Measurements from ENCODE around the gene OPTC.

The OPTC gene

DNA sequence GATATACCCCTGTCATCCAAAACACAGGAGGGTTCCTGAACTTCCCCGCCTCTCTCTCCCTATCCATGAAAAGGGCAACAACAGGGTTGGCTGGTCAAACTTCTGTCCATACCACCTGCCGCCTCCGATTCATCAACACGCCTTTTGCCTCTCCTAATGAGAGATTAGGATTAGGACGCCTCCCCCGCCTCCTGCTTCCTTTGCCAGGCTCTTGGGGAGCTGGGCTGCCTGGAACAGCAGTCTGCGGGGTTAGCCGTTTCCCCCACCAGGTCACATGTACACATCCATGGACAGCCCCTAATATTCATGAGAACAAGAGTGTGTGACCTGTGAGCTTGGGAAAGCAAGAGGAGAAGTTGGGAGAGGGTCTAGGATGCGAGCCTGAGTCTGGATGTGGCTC is 2.3 kb upstream of the OPTC start:
- DNase-seq (ENCODE audit: low read depth): no peak

DNA sequence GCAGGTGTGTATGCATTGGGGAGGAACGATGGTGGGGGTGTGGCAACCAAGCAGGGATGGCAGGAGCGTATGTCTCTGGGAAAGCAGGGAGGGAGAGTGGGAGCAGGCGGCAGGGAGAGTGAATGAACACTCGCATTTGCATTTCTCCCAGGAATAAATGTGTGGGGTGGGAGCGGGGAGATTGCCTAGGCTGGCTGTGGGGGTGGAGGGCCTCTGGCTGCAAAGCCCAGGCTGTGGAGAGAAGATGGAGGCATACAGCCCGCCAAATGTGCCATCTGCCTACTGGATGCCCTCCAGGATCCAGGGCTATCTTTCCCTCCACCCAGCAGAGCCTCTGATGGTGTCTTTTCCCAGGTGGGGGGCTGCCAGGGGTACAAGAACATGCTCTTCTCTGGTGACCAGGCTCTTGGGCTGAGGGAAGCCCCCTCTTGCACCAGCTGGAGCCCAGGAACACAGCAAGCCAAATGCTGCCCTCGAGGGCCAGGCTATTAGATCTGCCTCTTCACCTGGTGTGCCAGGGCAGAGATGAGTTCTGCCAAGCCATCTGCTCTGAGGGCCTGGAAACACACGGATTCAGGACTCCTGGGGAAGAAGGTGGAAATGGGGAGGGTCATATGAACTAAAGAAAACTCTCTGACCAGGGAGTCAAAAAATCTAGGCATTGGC is 1.7 kb upstream of the OPTC start:
- no peak for DNase-seq (ENCODE audit: low read depth)

DNA sequence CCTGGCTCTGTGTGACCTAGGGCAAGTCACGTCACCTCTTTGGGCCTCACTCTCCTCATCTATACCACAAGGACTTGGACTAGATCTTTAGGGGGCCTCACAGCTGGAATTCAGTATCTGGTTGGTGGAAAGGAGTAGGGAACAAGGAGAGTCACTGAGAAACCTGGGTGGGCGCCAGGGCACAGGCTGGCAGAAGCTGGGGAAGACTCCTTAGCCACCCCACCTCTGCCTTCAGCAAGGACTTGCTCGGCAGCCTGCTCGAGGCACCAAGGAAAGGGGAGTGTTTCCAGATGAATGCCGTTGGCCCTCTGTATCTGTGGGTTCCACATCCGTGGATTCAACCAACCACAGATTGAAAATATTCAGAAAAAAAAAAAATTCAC is 1.2 kb upstream of the OPTC start:
- DNase-seq (ENCODE audit: low read depth): no peak

DNA sequence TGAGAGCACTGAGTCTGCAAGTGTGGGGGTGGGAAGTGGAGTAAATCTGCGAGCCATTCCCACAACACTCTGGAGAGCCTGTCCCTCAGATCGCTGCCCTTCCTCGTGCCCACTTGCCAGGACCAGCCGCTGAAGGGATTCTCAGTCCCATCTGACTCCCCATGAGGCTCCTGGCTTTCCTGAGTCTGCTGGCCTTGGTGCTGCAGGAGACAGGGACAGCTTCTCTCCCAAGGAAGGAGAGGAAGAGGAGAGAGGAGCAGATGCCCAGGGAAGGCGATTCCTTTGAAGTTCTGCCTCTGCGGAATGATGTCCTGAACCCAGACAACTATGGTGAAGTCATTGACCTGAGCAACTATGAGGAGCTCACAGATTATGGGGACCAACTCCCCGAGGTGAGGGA is 1.9 kb downstream of the OPTC start:
- no peak for DNase-seq (ENCODE audit: low read depth)

DNA sequence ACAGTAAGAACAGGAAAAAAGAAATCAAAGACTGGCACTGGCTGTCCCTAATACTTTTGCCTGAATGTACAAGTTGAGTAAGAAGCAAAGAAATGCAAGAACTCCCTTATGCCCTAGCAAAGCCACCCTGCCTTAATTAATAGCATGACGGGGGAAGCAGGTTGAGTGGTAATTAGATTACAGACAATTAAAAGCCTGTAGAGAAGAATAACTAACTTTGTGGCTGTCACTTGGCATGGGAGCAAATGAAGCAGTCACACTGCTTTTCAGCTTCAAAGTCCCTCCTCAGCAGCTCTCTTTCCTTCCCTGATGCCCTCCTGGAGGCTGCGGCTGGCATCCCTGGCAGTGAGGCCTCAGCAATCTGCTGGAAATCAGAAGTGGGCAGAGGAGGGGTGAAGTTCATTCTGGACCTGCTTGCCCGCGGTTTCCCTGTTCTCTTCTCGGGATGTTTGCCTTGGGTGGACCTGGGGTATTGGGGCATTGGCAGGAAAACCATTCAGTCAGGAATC is 3.4 kb downstream of the OPTC start:
- no peak for DNase-seq (ENCODE audit: low read depth)

DNA sequence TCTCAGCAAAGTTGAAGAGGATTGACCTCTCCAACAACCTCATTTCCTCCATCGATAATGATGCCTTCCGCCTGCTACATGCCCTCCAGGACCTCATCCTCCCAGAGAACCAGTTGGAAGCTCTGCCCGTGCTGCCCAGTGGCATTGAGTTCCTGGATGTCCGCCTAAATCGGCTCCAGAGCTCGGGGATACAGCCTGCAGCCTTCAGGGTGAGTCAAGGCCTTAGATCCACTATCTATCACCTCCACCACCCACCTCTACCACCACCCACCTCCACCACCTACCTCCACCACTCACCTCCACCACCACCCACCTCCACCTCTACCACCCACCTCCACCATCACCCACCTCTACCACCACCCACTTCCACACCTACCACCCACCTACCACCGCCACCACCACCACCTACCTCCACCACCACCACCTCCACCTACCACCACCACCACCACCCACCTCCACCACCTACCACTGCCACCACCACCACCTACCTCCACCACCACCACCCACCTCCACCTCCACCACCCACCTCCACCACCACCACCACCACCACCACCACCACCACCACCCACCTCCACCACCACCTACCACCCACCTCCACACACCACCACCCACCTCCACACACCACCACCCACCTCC is 5.8 kb downstream of the OPTC start:
- DNase-seq (ENCODE audit: low read depth): no peak

DNA sequence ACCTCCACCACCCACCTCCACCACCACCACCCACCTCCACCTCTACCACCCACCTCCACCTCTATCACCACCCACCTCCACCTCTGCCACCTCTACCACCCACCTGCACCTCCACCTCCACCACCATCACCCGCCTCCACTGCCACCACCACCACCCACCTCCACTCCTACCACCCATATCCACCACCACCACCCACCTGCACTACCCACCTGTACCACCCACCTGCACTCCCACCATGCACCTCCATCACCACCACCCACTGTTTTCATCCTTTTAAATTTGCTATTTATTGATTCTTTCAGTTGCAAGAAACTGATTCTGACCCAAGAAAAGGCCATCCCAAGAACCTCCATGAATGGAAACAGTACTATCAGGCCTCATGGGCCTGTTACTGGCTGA is 6.3 kb downstream of the OPTC start:
- DNase-seq (ENCODE audit: low read depth): no peak

DNA sequence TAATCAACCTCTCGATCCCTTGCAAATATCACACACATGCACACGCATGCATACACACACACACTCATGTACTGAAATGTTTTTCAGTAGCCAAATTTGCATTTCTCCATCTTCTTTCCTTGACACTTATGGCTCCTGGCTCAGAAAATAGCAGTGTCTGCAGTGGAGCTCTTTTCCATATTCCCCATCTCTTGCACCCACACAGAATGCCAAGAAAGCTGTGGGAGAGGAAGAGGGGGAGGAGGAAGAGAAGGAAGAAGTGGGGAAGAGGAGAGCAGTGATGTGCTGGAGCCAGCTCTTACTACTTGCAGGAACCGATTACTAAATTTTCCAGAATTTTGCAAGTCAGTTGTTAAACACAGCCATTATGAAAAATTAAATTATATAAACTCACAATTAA is 9.9 kb downstream of the OPTC start:
- DNase-seq (ENCODE audit: low read depth): no peak

DNA sequence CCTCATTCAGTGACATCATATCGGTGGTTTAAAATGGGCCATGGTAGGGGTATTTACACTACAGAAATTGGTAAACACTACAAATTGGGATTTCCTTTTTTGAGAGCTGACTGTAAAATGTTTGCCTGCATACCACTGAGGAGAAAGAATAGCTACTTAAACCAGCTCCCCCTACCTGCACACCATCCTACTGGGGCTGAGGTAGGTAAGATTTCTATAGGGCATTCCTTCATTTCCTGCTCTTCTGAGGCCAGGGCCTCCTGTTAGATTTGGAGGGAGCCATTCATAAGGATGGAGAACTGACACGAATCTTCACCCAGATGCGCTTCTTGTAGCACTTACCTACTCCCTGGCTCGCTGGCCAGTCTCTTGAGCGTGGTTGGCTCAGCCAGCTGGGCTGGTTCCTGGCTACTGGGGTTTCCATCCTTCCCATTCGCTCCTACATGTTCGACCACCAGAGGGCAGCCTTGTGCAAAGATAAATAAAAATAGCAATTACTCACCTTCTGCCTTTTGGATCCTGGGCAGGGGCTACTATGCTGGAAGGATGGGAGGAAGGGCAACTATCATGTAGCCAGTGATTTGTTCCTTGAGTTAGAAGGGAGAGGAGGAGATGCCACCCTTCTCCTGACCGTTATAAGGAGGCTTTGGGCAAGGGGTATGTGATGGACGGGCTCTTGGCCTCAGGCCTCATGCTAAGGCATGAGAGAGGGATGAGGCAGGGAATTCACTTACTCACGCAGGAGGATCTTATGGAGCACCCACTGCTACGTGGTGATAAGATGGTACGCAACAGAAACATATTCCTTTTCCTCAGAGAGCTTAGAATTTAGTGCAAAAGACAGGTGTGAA is 10.7 kb downstream of the OPTC start:
- DNase-seq (ENCODE audit: low read depth): peak; percentile 48

DNA sequence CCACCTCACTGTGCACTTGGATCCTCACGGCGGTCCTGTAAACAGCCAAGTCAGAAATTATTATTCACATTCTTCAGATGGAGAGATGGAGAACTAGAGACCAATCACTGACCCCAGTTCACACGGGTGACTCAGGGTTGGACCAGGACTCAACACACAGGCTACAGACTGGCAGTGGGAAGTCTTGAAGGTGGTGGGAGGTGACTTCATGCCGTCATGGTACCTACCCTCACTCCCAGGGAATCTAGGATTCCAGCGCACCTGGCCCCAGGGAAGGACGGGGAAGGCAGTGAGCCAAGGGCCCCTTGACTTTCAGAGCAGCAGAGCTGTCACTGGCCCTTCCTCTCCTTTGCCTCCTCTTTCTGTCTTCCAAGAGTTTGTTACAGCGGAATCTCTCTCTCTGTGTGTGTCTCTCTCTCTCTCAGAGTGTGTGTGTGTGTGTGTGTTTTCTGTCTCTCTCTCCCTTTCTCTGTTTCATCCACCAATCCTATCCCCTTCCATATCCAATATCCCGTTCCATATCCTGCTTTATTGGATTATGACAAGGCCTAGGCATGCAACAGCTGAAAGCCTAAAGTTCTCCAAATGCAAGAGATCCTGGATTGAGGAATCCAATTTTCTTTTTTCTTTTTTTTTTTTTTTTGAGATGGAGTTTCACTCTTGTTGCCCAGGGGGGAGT is 11.7 kb downstream of the OPTC start:
- no peak for DNase-seq (ENCODE audit: low read depth)

DNA sequence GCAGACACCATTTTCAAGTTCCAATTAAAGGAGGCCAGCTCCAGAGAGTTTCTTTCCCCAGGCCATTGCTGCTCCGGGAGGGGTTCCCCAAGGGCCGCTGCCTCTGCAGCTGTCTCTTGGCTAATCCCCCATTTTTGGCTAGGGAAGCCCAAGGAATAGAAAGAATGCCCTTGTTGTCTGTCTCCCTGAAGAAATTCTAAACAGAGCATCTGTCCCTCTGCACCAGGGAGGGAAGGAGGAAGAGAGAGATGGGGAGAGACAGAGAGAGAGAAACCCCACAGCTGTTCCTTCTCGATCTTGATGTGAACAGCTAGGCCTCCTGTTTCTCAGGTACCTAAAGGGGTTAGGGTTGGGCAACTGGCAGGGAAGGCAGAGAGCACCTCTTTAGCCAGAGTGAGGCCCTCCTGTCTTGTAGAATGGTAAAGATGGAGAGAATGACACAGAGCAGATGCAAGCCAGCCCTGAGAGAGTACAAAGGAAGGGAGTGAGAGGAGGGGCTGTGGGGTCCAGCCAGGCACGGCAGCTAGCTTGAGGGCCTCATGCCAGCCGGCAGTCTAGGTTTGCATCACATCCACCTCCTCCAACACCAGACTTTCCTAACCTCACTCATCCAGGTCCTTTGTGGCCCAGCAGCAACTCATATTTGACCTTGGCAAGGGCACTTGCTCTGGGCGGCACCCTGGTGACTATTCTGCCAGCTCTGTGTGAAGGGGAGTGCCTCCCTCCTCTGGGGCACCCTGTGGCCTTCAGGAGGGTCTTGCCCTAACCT is 13.1 kb downstream of the OPTC start:
- DNase-seq (ENCODE audit: low read depth): no peak

DNA sequence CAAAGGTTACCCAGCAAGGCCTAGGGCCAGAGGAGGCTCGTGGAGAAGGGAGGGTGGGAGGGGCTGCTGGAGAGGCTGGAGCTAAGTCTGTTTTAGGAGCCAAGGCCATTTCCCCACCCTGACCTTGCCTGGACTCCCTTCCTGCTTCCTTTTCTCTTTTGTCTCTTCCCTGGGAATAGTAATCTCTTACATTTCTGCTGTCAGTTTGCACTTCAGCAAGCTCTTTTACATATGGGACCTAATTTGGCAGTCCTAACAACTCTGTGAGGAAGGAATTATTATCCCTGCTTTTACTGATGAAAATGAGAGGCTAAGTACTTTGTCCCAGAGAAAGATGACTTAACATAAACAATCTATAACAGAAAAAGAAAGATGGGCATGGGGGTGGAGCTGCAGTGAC is 13.8 kb downstream of the OPTC start:
- DNase-seq (ENCODE audit: low read depth): no peak

DNA sequence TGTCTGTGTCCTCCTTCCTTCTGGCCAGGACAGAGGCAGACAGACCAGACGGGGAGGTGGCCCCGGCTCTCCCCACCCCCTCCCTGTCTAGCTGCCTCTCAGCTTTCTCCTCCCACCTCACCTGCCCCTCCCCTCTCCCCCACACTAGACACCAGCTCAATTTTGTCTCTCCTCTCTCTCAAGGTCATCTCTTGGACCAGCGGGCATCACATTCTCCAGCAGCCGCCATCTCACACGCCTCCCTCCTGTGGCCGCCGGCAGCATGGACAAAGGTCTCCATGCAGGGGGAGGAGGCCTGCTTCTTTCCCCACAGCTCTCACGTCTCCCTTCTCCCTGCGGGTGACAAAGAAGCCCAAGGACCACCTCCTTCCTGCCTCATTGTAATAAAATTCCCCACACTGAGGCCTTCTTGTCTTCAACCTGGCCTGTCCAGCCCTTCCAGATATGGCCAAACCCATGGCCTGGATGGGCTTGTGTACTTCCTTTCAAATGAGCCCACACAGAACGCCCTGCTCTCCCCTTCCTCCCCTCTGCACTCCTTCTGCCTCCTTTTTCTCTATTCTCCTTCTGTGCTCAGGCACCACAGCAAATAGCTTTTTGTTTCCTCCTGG is 14.6 kb downstream of the OPTC start:
- no peak for DNase-seq (ENCODE audit: low read depth)

DNA sequence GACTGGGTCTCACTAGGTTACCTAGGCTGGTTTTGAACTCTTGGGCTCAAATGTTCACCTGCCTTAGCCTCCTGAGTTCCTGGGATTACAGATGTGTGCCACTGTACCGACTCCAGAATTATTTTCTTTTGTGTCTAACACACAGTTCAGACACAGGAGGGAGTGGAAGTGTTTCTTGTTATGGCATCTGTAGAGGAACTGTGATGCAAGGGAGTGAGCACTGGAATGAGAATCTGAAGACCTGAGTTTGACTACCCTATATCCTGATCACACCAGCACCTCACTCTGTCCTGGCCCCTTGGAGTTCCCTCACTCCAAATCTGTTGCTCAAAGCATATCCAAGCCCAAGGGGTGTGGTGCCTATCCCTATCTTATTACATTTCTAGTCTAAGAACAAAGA is 15.2 kb downstream of the OPTC start:
- no peak for DNase-seq (ENCODE audit: low read depth)

DNA sequence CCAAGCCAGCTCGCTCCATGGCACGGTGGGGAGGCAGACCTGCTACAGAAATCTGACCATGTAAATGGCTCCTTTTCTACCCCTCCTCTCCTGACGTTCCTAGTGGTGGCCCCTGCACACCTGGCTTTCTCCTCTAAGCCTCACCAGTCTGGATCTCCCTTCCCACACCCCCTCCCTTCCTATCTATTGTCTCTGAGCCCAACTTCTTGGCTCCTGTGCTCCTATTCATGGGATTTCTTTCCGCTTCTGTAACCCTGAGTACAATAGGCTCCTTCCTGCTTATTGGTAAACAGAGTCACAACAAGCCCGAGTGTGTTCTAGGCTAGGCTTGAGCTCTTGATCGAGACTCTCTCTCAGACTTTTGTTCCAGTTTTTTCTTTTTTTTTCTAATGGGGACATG is 17.6 kb downstream of the OPTC start:
- DNase-seq (ENCODE audit: low read depth): no peak

DNA sequence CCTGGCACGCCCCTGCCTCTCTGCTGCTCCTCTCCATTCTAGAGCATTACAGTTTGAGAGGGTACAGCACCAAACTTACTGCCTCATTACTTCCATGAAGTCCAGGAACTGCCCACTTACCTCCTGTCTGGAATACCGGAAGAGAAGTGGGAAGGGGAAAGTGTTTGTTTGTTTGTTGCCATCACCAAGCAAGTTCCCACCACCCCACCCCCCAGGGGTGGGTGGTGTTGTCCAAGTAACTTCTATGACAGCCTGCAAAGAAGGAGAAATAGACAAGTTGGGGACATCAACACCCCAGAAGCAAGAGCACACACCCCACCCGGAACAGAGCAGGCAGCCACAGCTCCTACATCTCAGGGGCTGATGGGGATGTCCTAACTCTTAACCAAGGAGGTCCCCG is 18.0 kb downstream of the OPTC start:
- no peak for DNase-seq (ENCODE audit: low read depth)

DNA sequence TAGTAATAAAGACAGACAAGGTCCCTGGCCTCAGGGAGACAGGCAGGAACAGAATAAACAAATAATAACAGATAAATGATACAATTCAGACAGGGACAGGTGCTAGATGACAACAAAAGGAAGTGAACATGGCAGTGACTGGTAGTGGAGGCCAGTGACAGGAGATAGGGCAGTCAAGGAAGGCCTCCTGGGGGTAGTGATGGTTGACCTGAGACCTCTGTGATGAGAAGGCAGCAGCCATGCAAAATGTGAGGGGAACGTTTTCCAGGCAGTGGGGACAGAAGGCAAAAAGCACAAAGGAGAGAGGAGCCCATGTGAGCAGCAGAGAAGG is 18.5 kb downstream of the OPTC start:
- DNase-seq (ENCODE audit: low read depth): no peak

DNA sequence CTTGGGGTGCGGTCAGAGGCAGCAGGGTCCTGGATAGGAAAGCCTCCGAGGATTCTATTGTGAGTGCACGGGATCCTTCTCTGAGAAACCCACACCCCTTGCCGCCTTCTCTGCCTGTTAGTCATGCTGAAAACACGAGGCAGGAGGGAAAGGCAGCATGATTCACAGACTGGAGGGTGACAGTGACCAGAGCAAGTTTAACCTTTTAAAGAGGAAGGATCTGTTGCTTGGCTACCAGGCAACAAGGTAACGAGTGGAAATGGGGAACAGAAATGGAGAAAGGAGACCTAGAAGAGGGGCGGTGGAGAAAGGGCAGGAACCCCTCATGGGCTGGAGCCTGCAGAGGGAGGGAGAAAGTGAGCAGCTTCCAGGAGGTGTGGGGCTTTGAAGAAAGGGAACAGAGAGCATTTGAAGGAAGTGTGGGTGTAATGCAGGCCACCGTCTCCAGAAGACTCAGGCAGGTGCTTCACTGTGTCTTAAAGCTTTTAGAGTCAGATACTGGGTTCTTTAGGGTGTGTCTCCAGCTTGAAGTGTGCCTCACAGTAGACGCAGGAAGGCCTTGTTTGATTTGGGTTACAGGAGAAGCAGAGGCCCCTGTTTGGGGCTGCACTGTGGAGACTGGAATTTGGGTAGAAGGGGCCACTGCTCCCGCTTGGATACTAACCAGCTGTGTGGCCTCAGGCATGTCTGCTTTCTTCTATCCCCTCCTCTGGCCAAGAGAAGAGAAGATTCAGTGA is 19.1 kb downstream of the OPTC start:
- no peak for DNase-seq (ENCODE audit: low read depth)

DNA sequence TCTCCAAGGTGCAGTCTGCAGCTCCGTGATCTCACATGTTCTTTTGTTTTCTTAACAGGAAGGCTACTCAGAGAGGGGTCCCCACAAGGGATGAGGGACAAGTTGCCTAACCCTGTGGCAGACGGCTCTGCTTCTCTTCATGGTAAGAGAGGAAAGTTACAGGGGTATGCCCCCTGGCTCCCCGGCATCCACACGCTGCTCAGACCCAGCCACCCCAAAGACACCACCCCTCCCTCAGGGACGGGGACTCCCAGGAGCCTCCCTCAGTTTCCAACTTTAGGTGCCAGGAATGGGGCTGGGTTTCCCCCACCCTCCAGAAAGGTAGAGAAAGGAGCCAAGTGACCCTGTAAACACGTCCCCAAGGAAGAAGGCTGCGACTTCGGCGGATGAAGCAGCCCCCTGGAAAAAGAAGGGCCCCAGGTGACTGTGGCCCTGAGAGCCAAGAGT is 19.7 kb downstream of the OPTC start:
- DNase-seq (ENCODE audit: low read depth): no peak

DNA sequence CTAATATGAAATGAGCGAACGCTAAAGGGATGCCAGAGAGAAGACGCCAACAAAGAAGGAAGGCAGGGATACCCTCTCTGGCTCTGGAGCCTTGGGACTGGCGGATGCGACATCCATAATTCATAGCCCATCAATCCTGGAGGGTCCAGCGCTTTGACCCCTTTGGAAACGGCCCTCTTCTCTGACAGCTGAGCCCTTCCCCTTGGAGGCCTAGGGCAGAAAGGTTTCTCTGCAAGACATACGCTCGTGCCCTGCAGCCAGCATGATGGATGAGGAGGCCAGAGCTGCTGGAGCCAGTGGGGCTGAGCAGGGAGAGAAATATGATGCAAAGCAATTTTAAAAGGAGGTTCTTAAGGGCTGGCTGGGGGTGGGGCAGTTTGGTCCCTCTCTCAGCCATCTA is 22.2 kb downstream of the OPTC start:
- no peak for DNase-seq (ENCODE audit: low read depth)

DNA sequence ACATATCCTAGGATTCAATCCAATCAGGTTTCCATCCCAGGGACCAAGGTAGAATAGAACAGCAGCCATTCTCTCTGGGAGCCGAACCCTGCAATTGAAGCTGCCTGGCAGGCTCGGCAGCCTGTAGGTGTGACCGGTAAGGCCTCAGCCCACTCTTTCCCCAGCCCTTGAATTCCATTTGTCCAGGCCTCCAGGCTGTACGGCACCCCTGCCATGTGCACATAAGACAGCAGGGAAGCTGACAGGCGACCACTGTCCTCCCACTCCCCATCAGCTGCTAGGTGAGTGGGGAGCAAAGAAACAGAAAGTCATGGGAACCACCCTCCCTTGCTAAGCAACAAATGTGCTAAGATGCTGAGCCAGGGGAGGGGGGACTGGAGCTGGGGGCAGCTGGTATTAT is 23.0 kb downstream of the OPTC start:
- no peak for DNase-seq (ENCODE audit: low read depth)

Data from activated T-helper 1 cell treated with Interleukin-2 at 50 U/mL for 16 hours (primary cell).